ENCODE results near the gene SPRR3.

DNA sequence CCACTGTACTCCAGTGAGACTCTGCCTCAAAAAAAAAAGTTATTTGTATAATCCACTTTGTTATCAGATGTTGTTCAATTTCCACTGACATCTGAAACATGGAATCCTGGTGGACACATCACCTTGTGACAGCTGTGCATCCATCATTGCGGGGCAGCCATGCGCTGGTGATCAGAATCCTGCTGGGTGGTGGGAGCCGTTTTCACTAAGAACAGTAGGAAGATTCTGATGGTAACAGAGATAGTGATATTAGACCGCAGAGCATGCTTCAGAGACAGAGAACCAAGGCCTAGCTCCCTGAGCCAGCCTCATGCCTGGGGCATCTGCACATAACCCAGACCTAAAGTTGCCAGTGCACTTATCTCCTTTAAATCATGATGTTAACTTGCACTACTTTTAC is 3.1 kb upstream of the SPRR3 start:
- TF ChIP-seq, protein P1, sequence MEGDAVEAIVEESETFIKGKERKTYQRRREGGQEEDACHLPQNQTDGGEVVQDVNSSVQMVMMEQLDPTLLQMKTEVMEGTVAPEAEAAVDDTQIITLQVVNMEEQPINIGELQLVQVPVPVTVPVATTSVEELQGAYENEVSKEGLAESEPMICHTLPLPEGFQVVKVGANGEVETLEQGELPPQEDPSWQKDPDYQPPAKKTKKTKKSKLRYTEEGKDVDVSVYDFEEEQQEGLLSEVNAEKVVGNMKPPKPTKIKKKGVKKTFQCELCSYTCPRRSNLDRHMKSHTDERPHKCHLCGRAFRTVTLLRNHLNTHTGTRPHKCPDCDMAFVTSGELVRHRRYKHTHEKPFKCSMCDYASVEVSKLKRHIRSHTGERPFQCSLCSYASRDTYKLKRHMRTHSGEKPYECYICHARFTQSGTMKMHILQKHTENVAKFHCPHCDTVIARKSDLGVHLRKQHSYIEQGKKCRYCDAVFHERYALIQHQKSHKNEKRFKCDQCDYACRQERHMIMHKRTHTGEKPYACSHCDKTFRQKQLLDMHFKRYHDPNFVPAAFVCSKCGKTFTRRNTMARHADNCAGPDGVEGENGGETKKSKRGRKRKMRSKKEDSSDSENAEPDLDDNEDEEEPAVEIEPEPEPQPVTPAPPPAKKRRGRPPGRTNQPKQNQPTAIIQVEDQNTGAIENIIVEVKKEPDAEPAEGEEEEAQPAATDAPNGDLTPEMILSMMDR (conservative IDR thresholded peaks at IDR 0.05; ENCODE audit: low read depth in 2 of 2): no peak
- TF ChIP-seq CREB1 (CRISPR knock-in tag; IDR thresholded peaks at IDR 0.05; ENCODE audit: low read depth) (no peak), EZH2phosphoT487 (IDR thresholded peaks at IDR 0.05; ENCODE audit: unreplicated experiment) (no peak), NANOG (IDR thresholded peaks at IDR 0.05; ENCODE audit: borderline replicate concordance) (no peak), EZH2 (IDR thresholded peaks at IDR 0.05; ENCODE audit: low read depth, unreplicated experiment) (no peak), STAT1 (IDR thresholded peaks at IDR 0.05; ENCODE audit: unreplicated experiment) (no peak), POLR2AphosphoS5 (IDR thresholded peaks at IDR 0.05; ENCODE audit: low read depth) (no peak)
- TF ChIP-seq, protein P2, sequence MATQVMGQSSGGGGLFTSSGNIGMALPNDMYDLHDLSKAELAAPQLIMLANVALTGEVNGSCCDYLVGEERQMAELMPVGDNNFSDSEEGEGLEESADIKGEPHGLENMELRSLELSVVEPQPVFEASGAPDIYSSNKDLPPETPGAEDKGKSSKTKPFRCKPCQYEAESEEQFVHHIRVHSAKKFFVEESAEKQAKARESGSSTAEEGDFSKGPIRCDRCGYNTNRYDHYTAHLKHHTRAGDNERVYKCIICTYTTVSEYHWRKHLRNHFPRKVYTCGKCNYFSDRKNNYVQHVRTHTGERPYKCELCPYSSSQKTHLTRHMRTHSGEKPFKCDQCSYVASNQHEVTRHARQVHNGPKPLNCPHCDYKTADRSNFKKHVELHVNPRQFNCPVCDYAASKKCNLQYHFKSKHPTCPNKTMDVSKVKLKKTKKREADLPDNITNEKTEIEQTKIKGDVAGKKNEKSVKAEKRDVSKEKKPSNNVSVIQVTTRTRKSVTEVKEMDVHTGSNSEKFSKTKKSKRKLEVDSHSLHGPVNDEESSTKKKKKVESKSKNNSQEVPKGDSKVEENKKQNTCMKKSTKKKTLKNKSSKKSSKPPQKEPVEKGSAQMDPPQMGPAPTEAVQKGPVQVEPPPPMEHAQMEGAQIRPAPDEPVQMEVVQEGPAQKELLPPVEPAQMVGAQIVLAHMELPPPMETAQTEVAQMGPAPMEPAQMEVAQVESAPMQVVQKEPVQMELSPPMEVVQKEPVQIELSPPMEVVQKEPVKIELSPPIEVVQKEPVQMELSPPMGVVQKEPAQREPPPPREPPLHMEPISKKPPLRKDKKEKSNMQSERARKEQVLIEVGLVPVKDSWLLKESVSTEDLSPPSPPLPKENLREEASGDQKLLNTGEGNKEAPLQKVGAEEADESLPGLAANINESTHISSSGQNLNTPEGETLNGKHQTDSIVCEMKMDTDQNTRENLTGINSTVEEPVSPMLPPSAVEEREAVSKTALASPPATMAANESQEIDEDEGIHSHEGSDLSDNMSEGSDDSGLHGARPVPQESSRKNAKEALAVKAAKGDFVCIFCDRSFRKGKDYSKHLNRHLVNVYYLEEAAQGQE (IDR thresholded peaks at IDR 0.05; ENCODE audit: unreplicated experiment): no peak
- TF ChIP-seq, protein P3, sequence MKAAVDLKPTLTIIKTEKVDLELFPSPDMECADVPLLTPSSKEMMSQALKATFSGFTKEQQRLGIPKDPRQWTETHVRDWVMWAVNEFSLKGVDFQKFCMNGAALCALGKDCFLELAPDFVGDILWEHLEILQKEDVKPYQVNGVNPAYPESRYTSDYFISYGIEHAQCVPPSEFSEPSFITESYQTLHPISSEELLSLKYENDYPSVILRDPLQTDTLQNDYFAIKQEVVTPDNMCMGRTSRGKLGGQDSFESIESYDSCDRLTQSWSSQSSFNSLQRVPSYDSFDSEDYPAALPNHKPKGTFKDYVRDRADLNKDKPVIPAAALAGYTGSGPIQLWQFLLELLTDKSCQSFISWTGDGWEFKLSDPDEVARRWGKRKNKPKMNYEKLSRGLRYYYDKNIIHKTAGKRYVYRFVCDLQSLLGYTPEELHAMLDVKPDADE (IDR thresholded peaks at IDR 0.05): no peak
